ENCODE data around the gene POLN. TPM values are rescaled to one million over a fixed set of nuclear protein-coding genes. Genes with fewer than 3 reads are reported as not detected.

POLN gene
- total and polyA plus RNA-seq, 2 donors, result 1.1 to 2.9 TPM

- H3K4me1 ChIP-seq (ENCODE audit: control insufficient read depth in 2 of 2, insufficient read depth in 2 of 2, low read length in 2 of 2), result peaks cover 3% of the 10 kb centered on the region in 2 donors
- 6% methylated on average over 102 of the region's 102 CpGs for WGBS
- no peaks in the 10 kb centered on the region for H3K9me3 ChIP-seq (ENCODE audit: control insufficient read depth in 2 of 2, insufficient read depth in 1 of 2, low read length in 1 of 2)
- H3K36me3 ChIP-seq (ENCODE audit: control insufficient read depth in 2 of 2, insufficient read depth in 2 of 2, low read length in 1 of 2), result no peaks in the 10 kb centered on the region
- no peak overlapping the region for H3K27ac ChIP-seq (ENCODE audit: low read depth in 1 of 2, low read length in 1 of 2)
- peaks cover 53 to 75% of the 10 kb centered on the region in 2 donors for H3K27me3 ChIP-seq (ENCODE audit: control insufficient read depth in 2 of 2, insufficient read depth in 1 of 2, low read length in 1 of 2)
- no peak for DNase-seq (ENCODE audit: low read depth in 6 of 9, low spot score in 9 of 9)
- H3K4me3 ChIP-seq (ENCODE audit: low read length in 2 of 2), result peak overlapping the region in 1 of 2 donors; percentile 44
Measured at GRCh38 chr4:2059726-2060602, 182.0 kb downstream of the POLN start.

GRCh38 chr4:2059046-2059725 lies 182.7 kb downstream of the POLN start, which contains the start of gene NAT8L:
Gene NAT8L, plus strand, starts transcription at chr4:2059327. Its CDS starts 185 bp downstream, at chr4:2059512.
- Histone ChIP-seq H3K27me3 (ENCODE audit: control insufficient read depth in 2 of 2, insufficient read depth in 1 of 2, low read length in 1 of 2) (peaks cover 53 to 80% of the 10 kb centered on the region in 2 donors), H3K36me3 (ENCODE audit: control insufficient read depth in 2 of 2, insufficient read depth in 2 of 2, low read length in 1 of 2) (no peaks in the 10 kb centered on the region), H3K4me1 (ENCODE audit: control insufficient read depth in 2 of 2, insufficient read depth in 2 of 2, low read length in 2 of 2) (peaks cover 3% of the 10 kb centered on the region in 2 donors), H3K9me3 (ENCODE audit: control insufficient read depth in 2 of 2, insufficient read depth in 1 of 2, low read length in 1 of 2) (no peaks in the 10 kb centered on the region), H3K27ac (ENCODE audit: low read depth in 1 of 2, low read length in 1 of 2) (no peak within 1 kb of the TSS), H3K4me3 (ENCODE audit: low read length in 2 of 2) (peak within 1 kb of the TSS in 1 of 2 donors; percentile 44)
- DNase-seq (ENCODE audit: low read depth in 6 of 9, low spot score in 9 of 9), result no peak
- WGBS, result 1% methylated on average over 119 of the region's 119 CpGs

GRCh38 chr4:2058264-2059045 lies 183.5 kb downstream of the POLN start:
- Histone ChIP-seq H3K4me3 (ENCODE audit: low read length in 2 of 2) (peak overlapping the region in 1 of 2 donors; percentile 44), H3K4me1 (ENCODE audit: control insufficient read depth in 2 of 2, insufficient read depth in 2 of 2, low read length in 2 of 2) (peaks cover 3% of the 10 kb centered on the region in 2 donors), H3K36me3 (ENCODE audit: control insufficient read depth in 2 of 2, insufficient read depth in 2 of 2, low read length in 1 of 2) (no peaks in the 10 kb centered on the region), H3K9me3 (ENCODE audit: control insufficient read depth in 2 of 2, insufficient read depth in 1 of 2, low read length in 1 of 2) (no peaks in the 10 kb centered on the region), H3K27me3 (ENCODE audit: control insufficient read depth in 2 of 2, insufficient read depth in 1 of 2, low read length in 1 of 2) (peaks cover 53 to 85% of the 10 kb centered on the region in 2 donors), H3K27ac (ENCODE audit: low read depth in 1 of 2, low read length in 1 of 2) (no peak overlapping the region)
- 2% methylated on average over 91 of the region's 93 CpGs for WGBS
- DNase-seq (ENCODE audit: low read depth in 6 of 9, low spot score in 9 of 9), result peak in 3 of 9 donors; percentile 7 to 38 (median 23)

GRCh38 chr4:2057382-2058065 lies 184.4 kb downstream of the POLN start:
- WGBS, result 71% methylated on average over 26 of the region's 26 CpGs
- peaks cover 3% of the 10 kb centered on the region in 2 donors for H3K4me1 ChIP-seq (ENCODE audit: control insufficient read depth in 2 of 2, insufficient read depth in 2 of 2, low read length in 2 of 2)

GRCh38 chr4:2054217-2054616 lies 187.7 kb downstream of the POLN start:
- Histone ChIP-seq H3K27ac (ENCODE audit: low read depth in 1 of 2, low read length in 1 of 2) (no peak overlapping the region), H3K9me3 (ENCODE audit: control insufficient read depth in 2 of 2, insufficient read depth in 1 of 2, low read length in 1 of 2) (no peaks in the 10 kb centered on the region), H3K36me3 (ENCODE audit: control insufficient read depth in 2 of 2, insufficient read depth in 2 of 2, low read length in 1 of 2) (no peaks in the 10 kb centered on the region), H3K4me1 (ENCODE audit: control insufficient read depth in 2 of 2, insufficient read depth in 2 of 2, low read length in 2 of 2) (peaks cover 3% of the 10 kb centered on the region in 2 donors), H3K4me3 (ENCODE audit: low read length in 2 of 2) (no peak overlapping the region), H3K27me3 (ENCODE audit: control insufficient read depth in 2 of 2, insufficient read depth in 1 of 2, low read length in 1 of 2) (peaks cover 36 to 84% of the 10 kb centered on the region in 2 donors)
- DNase-seq (ENCODE audit: low read depth in 6 of 9, low spot score in 9 of 9), result no peak
- WGBS, result 76% methylated on average over 6 of the region's 6 CpGs

More at GRCh38 chr4:2057382-2058065, 184.4 kb downstream of the POLN start:
- no peaks in the 10 kb centered on the region for H3K36me3 ChIP-seq (ENCODE audit: control insufficient read depth in 2 of 2, insufficient read depth in 2 of 2, low read length in 1 of 2)
- peaks cover 53 to 83% of the 10 kb centered on the region in 2 donors for H3K27me3 ChIP-seq (ENCODE audit: control insufficient read depth in 2 of 2, insufficient read depth in 1 of 2, low read length in 1 of 2)
- DNase-seq (ENCODE audit: low read depth in 6 of 9, low spot score in 9 of 9), result no peak
- H3K4me3 ChIP-seq (ENCODE audit: low read length in 2 of 2), result no peak overlapping the region
- no peaks in the 10 kb centered on the region for H3K9me3 ChIP-seq (ENCODE audit: control insufficient read depth in 2 of 2, insufficient read depth in 1 of 2, low read length in 1 of 2)
- no peak overlapping the region for H3K27ac ChIP-seq (ENCODE audit: low read depth in 1 of 2, low read length in 1 of 2)

- Histone ChIP-seq H3K4me3 (ENCODE audit: low read length in 2 of 2) (no peak overlapping the region), H3K36me3 (ENCODE audit: control insufficient read depth in 2 of 2, insufficient read depth in 2 of 2, low read length in 1 of 2) (no peaks in the 10 kb centered on the region), H3K27me3 (ENCODE audit: control insufficient read depth in 2 of 2, insufficient read depth in 1 of 2, low read length in 1 of 2) (peaks cover 25 to 86% of the 10 kb centered on the region in 2 donors), H3K4me1 (ENCODE audit: control insufficient read depth in 2 of 2, insufficient read depth in 2 of 2, low read length in 2 of 2) (no peaks in the 10 kb centered on the region), H3K9me3 (ENCODE audit: control insufficient read depth in 2 of 2, insufficient read depth in 1 of 2, low read length in 1 of 2) (no peaks in the 10 kb centered on the region), H3K27ac (ENCODE audit: low read depth in 1 of 2, low read length in 1 of 2) (no peak overlapping the region)
- no peak for DNase-seq (ENCODE audit: low read depth in 6 of 9, low spot score in 9 of 9)
- 84% methylated on average over 10 of the region's 10 CpGs for WGBS
Measured at GRCh38 chr4:2051086-2051485, 190.8 kb downstream of the POLN start.

GRCh38 chr4:2049811-2050210 lies 192.1 kb downstream of the POLN start:
- Histone ChIP-seq H3K27ac (ENCODE audit: low read depth in 1 of 2, low read length in 1 of 2) (no peak overlapping the region), H3K9me3 (ENCODE audit: control insufficient read depth in 2 of 2, insufficient read depth in 1 of 2, low read length in 1 of 2) (no peaks in the 10 kb centered on the region), H3K27me3 (ENCODE audit: control insufficient read depth in 2 of 2, insufficient read depth in 1 of 2, low read length in 1 of 2) (peaks cover 26 to 88% of the 10 kb centered on the region in 2 donors), H3K4me3 (ENCODE audit: low read length in 2 of 2) (no peak overlapping the region), H3K4me1 (ENCODE audit: control insufficient read depth in 2 of 2, insufficient read depth in 2 of 2, low read length in 2 of 2) (no peaks in the 10 kb centered on the region), H3K36me3 (ENCODE audit: control insufficient read depth in 2 of 2, insufficient read depth in 2 of 2, low read length in 1 of 2) (no peaks in the 10 kb centered on the region)
- no peak for DNase-seq (ENCODE audit: low read depth in 6 of 9, low spot score in 9 of 9)
- 96% methylated on average over 7 of the region's 7 CpGs for WGBS

GRCh38 chr4:2049381-2049780 lies 192.5 kb downstream of the POLN start:
- Histone ChIP-seq H3K27me3 (ENCODE audit: control insufficient read depth in 2 of 2, insufficient read depth in 1 of 2, low read length in 1 of 2) (peaks cover 28 to 90% of the 10 kb centered on the region in 2 donors), H3K36me3 (ENCODE audit: control insufficient read depth in 2 of 2, insufficient read depth in 2 of 2, low read length in 1 of 2) (no peaks in the 10 kb centered on the region), H3K4me3 (ENCODE audit: low read length in 2 of 2) (no peak overlapping the region), H3K27ac (ENCODE audit: low read depth in 1 of 2, low read length in 1 of 2) (no peak overlapping the region), H3K4me1 (ENCODE audit: control insufficient read depth in 2 of 2, insufficient read depth in 2 of 2, low read length in 2 of 2) (no peaks in the 10 kb centered on the region), H3K9me3 (ENCODE audit: control insufficient read depth in 2 of 2, insufficient read depth in 1 of 2, low read length in 1 of 2) (peaks cover 0 to 2% of the 10 kb centered on the region in 2 donors)
- no peak for DNase-seq (ENCODE audit: low read depth in 6 of 9, low spot score in 9 of 9)
- WGBS, result 94% methylated on average over 7 of the region's 7 CpGs

All from thymus (tissue), 11 donors.